Measurements from ENCODE around the gene VAT1L. TPM values are rescaled to one million over a fixed set of nuclear protein-coding genes. Genes with fewer than 3 reads are reported as not detected.

VAT1L gene
- total and polyA plus RNA-seq, 2 experiments from 2014 or later = 11.0 to 24.4 TPM

DNA sequence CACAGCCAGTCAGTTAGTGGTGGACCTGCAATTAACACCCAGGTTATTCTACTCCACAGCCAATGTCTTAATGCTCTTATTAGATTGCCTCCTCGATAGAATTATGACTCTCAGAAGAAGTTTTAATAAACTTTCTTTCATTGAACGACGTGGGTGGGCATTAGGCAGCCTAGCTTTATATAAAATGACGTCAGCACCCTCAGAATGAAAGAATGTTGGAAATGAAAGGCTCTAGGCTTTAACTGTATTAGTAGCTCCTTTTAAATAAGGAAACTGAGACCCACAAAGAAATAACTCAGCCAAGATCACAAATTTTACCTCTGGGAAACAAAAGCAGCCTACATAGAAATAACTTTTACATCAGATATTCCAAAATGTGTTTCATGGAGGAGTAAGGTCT lies 142.7 kb downstream of the VAT1L start (continued):
- TF ChIP-seq, protein P1, sequence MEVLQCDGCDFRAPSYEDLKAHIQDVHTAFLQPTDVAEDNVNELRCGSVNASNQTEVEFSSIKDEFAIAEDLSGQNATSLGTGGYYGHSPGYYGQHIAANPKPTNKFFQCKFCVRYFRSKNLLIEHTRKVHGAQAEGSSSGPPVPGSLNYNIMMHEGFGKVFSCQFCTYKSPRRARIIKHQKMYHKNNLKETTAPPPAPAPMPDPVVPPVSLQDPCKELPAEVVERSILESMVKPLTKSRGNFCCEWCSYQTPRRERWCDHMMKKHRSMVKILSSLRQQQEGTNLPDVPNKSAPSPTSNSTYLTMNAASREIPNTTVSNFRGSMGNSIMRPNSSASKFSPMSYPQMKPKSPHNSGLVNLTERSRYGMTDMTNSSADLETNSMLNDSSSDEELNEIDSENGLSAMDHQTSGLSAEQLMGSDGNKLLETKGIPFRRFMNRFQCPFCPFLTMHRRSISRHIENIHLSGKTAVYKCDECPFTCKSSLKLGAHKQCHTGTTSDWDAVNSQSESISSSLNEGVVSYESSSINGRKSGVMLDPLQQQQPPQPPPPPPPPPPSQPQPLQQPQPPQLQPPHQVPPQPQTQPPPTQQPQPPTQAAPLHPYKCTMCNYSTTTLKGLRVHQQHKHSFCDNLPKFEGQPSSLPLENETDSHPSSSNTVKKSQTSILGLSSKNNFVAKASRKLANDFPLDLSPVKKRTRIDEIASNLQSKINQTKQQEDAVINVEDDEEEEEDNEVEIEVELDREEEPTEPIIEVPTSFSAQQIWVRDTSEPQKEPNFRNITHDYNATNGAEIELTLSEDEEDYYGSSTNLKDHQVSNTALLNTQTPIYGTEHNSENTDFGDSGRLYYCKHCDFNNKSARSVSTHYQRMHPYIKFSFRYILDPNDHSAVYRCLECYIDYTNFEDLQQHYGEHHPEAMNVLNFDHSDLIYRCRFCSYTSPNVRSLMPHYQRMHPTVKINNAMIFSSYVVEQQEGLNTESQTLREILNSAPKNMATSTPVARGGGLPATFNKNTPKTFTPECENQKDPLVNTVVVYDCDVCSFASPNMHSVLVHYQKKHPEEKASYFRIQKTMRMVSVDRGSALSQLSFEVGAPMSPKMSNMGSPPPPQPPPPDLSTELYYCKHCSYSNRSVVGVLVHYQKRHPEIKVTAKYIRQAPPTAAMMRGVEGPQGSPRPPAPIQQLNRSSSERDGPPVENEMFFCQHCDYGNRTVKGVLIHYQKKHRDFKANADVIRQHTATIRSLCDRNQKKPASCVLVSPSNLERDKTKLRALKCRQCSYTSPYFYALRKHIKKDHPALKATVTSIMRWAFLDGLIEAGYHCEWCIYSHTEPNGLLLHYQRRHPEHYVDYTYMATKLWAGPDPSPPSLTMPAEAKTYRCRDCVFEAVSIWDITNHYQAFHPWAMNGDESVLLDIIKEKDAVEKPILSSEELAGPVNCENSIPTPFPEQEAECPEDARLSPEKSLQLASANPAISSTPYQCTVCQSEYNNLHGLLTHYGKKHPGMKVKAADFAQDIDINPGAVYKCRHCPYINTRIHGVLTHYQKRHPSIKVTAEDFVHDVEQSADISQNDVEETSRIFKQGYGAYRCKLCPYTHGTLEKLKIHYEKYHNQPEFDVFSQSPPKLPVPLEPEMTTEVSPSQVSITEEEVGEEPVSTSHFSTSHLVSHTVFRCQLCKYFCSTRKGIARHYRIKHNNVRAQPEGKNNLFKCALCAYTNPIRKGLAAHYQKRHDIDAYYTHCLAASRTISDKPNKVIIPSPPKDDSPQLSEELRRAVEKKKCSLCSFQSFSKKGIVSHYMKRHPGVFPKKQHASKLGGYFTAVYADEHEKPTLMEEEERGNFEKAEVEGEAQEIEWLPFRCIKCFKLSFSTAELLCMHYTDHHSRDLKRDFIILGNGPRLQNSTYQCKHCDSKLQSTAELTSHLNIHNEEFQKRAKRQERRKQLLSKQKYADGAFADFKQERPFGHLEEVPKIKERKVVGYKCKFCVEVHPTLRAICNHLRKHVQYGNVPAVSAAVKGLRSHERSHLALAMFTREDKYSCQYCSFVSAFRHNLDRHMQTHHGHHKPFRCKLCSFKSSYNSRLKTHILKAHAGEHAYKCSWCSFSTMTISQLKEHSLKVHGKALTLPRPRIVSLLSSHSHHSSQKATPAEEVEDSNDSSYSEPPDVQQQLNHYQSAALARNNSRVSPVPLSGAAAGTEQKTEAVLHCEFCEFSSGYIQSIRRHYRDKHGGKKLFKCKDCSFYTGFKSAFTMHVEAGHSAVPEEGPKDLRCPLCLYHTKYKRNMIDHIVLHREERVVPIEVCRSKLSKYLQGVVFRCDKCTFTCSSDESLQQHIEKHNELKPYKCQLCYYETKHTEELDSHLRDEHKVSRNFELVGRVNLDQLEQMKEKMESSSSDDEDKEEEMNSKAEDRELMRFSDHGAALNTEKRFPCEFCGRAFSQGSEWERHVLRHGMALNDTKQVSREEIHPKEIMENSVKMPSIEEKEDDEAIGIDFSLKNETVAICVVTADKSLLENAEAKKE (CRISPR knock-in tag; IDR thresholded peaks at IDR 0.05) = no peak
- TF ChIP-seq NANOG (IDR thresholded peaks at IDR 0.05; ENCODE audit: borderline replicate concordance) (no peak), EZH2phosphoT487 (IDR thresholded peaks at IDR 0.05; ENCODE audit: unreplicated experiment) (no peak), CREB1 (CRISPR knock-in tag; IDR thresholded peaks at IDR 0.05; ENCODE audit: low read depth) (no peak), STAT1 (IDR thresholded peaks at IDR 0.05; ENCODE audit: unreplicated experiment) (no peak), POLR2AphosphoS5 (IDR thresholded peaks at IDR 0.05; ENCODE audit: low read depth) (no peak), JUNB (IDR thresholded peaks at IDR 0.05; ENCODE audit: unreplicated experiment) (no peak), ZNF331 (CRISPR knock-in tag; IDR thresholded peaks at IDR 0.05; ENCODE audit: low read depth) (no peak)
- TF ChIP-seq, protein P2, sequence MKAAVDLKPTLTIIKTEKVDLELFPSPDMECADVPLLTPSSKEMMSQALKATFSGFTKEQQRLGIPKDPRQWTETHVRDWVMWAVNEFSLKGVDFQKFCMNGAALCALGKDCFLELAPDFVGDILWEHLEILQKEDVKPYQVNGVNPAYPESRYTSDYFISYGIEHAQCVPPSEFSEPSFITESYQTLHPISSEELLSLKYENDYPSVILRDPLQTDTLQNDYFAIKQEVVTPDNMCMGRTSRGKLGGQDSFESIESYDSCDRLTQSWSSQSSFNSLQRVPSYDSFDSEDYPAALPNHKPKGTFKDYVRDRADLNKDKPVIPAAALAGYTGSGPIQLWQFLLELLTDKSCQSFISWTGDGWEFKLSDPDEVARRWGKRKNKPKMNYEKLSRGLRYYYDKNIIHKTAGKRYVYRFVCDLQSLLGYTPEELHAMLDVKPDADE (IDR thresholded peaks at IDR 0.05) = no peak

Measured in GM23338 (cell line).